HG03064 (cell line): ENCODE measurements around the gene ZMYND19.
"Not testable (repeated sequence)": the region's sequence is repeated elsewhere in the genome, so short reads cannot be mapped to it uniquely, and the experiment has no call there.

Source experiments
- ATAC-seq: cut with Tn5 transposase; IDR thresholded peaks from one replicate; pipeline ENCODE4 v1.9.1; 2021; ENCODE audit warnings: low read depth; ENCODE audit not compliant: unreplicated experiment

Gene ZMYND19

DNA sequence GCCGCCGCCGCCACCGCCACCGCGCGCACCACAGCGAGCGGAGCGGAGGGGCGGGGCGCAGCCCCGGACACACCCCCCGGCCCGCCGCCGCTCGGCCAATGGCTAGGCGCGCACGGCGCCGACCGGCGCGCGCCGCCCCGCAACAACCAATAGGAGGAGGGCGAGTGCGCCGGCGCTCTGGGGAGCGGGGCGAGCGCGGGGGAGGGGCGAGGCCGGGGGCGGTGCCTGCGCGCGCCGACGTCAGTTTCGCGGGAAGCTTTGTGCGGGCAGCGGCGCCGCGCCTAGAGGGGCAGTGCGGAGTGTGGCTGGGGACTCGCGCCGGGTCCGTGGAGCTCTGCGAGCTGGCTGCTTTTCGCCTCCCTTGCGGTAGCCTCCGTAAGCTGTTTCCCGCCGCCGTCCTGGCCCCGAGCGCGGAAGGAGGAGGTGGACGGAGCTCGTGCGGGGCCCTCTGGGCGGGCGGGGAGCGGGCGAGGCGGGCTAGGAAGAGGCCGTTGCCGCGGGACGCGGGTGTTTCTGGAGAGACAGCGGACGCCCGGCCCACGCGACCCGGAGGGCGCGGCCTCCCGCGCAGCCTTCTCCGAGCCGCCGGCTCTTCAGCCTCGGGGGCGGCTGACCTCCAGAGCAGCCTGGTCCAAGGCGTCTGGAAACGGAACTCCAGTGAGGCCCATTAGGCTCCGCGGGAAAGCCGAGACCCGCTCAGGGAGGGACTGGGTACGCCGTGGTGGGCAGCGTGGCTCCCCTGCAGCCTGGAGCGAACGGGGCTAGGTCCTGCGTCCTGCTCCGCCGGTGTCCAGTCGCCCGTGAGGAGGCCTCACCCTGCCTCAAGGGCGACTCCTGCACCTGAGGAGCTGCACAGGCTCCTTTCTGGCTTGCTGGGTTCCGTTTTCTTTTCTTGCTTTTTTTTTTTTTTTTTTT is at the start of gene ZMYND19:
TSS of gene ZMYND19 (minus strand) at position 44 of the 915 bp plus-strand sequence. CDS start 249 bp downstream, outside the sequence.
- peak; percentile 67 for ATAC-seq

DNA sequence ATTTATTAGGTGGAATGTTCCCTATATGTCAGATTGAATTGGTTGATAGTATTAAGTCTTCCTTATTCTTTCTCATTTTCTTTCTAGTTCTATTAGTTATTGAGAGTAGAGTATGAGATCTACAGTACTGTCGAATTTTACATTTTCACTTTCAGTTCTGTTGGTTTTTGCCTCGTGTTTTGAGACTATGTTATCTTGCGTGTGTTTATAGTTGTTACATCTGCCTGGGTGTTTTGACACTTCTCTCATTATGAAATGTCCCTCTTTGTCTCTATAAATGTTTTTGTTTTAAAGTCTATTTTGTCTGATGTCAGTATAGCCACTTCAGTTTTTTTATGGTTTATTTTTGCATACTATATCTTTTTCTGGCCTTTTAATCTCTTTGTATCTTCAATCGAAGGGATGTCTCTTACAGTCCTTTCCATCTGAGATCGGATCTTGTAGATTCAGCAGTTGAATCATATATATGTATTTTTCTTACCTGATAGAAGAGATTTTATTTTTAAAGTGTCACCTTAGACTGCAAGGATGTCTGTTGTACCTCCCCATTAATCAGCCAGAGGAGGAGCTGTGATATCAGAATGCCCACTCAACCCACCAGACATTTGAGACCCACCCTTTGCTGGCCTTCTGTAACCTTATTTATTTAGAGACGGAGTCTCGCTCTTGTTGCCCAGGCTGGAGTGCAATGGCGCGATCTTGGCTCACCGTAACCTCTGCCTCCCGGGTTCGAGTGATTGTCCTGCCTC is 49.2 kb upstream of the ZMYND19 start:
- ATAC-seq: peak; percentile 63

DNA sequence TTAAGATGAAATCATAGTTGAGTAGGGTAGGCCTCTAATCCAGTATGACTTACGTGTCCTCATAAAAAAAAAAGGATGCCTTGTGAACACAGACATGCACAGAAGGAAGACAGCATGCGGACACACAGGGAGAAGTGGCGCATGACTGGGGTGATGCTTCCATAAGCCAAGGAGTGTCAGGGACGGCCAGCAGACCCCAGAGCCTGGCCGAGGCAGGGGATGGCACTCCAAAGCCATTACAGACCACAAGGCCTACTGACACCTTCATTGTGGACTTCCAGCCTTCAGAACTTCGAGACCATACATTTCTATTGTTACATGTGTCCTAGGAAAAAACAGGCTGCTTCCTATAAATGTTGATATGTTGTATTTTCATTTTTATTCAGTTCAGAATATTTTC is 48.4 kb upstream of the ZMYND19 start:
- ATAC-seq: no peak

DNA sequence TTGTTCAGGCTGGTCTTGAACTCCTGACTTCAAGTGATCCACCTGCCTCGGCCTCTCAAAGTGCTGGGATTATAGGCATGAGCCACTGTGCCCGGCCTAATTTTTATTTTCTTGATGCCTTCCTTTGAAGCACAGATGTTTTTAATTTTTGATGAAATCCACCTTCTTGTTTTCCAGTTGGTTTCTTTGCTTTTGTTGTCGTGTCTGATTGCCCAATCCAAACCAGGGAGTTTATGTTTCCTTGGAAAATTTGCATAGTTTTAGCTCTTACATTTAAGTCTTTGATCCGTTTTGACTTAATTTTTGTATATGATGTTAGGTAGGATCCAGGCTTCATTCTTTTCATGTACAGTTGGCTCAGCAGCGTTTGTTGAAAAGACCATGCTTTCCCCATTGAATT is 43.7 kb upstream of the ZMYND19 start:
- ATAC-seq: no peak

DNA sequence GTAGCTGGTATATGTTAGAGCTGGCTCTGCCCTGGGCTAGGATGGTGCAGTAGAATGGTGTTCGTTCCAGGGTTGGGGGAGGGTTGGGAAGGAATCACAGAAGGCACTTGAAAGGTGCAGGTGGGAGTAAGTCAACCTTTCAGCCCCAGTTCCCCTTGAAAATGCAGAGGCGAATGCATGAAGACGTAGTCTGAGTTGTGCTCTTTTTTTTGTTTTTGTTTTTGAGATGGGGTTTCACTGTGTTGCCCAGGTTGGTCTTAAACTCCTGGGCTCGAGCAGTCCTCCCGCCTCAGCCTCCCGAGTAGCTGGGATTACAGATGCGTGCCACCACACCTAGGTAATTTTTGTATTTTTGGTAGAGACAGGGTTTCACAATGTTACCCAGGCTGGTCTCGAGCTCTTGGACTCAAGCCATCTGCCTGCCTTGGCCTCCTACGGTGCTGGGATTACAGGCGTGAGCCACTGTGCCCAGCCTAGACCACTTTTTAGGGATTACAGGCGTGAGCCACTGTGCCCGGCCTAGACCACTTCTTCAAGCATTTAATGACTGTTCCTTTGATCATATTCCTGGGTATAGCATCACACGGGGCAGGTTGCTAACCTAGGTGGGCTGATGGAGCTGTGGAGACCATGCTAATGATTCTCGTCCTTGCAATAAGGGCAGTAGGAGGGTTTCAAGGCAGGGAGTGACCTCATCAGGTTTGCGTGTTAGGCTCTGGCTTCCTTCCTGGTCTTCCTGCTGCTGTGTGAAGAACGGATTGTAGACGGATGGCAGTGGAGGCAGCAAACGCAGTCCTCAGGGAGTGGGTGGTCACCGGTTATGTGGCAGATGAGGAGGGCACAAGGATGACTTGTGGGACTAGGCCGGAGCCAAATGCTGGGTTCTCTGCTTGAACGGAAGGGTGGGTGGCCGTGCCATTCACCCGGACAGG is 42.2 kb upstream of the ZMYND19 start:
- no peak for ATAC-seq

DNA sequence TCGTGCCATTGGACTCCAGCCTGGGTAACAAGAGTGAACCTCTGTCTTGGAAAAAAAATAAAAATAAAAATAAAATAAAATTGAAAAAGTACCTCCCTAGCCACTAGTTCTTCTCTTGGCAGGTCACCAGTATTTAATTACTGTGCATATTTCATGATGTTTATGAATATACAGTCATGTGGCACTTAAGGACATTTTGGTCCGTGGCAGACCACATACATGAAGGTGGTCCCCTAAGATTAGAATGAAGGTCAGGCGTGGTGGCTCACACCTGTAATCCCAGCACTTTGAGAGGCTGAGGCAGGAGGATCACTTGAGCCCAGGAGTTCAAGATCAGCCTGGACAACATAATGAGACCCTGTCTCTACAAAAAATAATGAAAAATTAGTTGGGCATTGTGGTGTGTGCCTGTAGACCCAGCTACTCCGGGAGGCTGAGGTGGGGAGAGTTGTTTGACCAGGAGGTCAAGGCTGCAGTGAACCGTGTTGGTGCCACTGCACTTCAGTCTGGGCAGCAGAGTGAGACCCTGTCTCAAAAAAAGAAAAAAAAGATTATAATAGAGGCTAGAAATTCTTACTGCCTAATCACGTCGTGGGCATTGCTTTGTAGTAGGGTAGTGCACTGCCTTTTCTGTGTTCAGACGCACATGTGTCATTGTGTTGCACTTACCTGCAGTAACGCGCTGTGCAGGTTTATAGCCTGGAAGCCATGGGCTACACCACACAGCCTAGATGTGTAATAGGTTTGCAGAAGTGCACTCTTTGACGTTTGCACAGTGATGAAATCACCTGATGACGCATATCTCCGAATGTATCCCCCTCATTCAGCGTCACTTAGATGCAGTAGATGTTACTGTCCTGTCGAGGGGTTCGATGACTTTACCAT is 41.3 kb upstream of the ZMYND19 start:
- no peak for ATAC-seq

DNA sequence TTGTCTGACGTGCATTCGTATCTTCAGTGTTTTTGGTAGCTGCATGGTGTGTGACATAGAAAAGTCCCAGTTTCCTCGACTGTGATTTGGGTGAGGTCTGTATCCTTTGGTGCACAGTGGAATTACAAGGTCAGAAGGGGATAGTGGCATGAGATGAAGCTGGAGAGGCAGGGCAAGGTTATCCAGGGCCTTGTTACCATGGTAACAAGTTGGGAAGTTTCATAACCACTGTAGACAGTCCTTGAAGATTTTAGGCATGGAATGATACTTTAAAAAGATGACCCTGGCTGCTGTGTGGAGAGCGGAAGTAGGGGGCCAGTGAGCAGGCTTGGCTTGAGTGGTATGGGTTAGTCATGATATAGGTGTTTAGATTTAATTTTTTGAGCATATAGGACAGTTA is 40.4 kb upstream of the ZMYND19 start:
- ATAC-seq: no peak

DNA sequence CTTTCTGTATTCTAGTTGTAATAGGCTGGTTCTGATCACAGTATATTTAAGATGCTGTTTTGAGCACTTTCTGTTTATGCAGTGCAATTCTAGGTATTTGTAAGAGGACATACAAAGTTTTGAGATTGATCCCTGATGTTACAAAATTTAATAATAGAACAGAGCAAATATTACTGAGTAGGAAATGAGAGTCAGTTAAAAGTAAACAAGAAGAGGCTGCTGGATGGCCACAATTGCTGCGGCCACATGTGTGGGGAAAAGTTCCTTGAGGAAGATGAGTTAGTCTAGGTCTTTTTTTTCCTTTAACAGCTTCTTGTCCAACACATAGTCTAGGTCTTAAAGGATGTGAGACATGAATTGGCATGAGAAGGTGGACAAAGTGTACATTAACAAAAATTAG is 39.8 kb upstream of the ZMYND19 start:
- no peak for ATAC-seq

DNA sequence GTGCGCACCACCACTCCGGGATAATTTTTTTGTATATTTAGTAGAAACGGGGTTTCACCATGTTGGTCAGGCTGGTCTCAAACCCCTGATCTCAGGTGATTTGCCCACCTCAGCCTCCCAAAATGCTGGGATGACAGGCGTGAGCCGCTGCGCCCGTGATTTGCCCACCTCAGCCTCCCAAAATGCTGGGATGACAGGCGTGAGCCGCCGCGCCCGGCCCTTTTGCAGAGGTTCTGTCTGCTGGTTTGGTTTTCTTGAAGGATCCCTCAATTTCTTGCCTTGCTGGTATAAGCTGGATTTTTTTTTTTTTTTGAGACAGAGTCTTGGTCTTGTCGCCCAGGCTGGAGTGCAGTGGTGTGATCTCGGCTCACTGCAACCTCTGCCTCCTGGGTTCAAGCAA is 37.1 kb upstream of the ZMYND19 start:
- not testable (repeated sequence) for ATAC-seq

DNA sequence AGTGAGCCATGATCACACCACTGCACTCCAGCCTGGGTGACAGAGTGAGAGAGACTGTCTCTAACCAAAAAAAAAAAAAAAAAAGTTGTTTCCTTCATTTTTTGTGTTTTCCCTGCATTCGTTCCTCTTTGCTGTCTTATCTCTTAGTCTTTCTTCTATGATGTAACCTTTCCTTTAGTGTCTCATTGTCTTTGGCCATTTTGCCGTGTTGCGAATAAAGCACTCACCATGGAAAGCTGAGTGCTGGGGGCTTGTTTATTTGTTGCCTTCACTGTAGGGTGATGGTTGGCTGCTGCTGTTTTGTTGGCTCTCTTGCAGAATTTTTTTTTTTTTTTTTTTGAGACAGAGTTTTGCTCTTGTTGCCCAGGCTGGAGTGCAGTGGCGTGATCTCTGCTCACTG is 36.2 kb upstream of the ZMYND19 start:
- no peak for ATAC-seq

DNA sequence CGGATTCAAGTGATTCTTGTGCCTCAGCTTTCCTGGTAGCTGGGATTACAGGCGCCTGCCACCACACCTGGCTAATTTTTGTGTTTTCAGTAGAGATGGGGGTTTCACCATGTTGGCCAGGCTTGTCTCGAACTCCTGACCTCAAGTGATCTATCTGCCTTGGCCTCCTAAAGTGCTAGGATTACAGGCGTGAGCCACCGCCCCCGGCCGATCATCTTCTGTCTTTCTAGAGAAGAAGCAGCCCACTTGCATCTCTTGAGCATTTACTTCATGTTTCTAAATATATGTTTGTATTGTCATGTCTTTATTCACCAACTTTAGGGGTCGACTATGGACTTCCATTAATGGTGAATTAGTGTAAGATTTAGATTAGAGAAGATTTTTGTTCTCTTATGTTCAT is 31.9 kb upstream of the ZMYND19 start:
- not testable (repeated sequence) for ATAC-seq

DNA sequence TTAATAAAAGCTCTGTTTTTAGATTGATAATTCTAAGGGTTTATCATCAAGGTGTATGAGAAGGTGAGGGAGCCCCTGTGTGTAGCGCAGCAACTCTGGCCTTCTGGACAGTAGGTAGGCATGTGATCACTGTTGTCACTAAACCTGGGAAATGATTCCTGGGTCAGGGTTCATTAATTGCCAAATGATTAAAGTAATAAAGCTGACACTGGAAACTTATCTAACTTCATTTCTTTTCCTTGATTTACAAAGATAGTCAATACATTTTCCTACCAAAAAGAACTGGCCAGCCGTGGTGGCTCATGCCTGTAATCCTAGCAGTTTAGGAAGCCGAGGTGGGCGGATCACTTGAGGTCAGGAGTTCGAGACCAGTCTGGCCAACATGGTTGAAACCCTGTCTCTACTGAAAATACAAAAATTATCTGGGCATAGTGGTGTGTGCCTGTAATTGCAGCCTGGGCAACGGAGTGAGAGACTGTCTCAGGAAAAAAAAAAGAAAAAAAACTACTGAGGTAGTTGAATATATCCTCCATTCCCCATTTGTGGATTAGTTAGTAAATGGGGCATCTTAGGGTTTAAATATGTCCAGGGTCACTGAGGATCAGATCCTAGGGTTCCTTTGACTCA is 30.9 kb upstream of the ZMYND19 start:
- no peak for ATAC-seq

DNA sequence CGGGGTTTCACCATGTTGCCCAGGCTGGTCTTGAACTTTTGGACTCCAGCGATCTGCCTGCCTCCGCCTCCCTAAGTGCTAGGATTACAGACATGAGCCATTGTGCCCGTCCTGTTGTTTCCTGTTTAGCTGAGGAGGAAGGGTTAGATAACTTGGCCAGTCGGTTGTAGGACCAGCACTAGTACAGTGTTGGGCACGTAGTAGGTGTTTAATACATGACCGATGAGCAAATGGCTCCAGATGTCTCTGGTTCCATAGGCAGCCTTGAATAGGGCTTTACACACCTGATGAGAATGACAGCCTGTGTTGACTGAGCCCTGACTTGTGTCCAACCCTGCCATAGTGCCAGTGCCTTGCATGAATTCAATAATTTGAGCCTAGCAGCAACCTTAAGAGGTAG is 30.3 kb upstream of the ZMYND19 start:
- ATAC-seq: no peak

DNA sequence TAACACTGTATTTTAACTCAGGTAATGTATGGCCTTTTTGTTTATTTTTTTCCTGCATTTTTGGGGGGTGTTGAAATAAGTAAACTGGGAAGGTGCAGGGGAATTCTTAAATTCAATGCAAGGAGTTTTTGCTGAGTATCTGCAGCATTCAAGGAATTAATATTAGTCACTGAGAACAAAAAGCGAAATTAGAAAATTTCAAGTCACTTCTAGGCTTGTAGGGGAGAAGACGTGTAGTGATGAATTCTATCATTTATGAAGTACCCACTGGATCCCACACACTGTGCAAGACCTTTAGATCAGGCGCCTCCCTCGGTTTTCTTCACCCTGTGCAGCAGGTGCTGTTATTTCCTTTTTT is 29.7 kb upstream of the ZMYND19 start:
- ATAC-seq: no peak

DNA sequence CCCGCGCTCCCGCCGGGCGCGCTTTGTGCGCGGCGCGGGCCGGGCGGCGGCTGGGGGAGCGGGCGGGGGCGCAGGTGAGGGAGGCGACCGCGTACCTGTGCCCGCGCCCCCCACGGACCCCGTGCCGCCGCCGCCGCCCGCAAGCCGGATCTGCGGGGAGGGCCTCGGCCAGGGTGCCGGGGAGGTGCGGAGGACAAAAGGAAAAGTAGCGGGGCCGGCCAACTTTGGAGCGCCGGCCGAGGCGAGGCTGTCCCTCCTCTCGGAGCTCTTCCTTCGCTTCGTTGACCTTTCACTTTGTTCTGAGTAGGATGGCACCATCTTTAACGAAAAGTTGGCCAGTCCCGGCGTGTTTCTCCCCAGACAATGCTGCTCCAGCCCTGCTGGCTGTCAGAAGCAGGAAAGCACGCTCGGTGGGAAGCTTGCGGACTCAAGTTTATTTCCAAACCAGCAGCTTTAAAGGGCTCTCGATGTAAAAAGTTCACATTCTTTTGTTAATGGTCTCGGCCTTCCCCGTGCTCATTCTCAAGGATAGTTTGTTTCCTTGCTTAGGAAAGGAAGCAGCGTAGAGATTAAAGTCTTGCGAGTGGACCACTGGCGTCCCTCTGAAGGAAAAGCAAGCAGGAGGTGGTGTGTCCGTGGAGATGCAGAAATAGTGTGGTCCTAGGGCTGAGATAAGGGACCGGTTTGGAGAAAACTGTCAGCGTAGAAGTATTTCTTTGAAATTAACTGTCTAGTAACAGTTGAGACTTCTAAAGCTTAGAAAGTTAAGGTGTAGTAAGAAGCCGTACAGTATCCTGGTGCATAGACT is 29.1 kb upstream of the ZMYND19 start:
- ATAC-seq: peak; percentile 27

DNA sequence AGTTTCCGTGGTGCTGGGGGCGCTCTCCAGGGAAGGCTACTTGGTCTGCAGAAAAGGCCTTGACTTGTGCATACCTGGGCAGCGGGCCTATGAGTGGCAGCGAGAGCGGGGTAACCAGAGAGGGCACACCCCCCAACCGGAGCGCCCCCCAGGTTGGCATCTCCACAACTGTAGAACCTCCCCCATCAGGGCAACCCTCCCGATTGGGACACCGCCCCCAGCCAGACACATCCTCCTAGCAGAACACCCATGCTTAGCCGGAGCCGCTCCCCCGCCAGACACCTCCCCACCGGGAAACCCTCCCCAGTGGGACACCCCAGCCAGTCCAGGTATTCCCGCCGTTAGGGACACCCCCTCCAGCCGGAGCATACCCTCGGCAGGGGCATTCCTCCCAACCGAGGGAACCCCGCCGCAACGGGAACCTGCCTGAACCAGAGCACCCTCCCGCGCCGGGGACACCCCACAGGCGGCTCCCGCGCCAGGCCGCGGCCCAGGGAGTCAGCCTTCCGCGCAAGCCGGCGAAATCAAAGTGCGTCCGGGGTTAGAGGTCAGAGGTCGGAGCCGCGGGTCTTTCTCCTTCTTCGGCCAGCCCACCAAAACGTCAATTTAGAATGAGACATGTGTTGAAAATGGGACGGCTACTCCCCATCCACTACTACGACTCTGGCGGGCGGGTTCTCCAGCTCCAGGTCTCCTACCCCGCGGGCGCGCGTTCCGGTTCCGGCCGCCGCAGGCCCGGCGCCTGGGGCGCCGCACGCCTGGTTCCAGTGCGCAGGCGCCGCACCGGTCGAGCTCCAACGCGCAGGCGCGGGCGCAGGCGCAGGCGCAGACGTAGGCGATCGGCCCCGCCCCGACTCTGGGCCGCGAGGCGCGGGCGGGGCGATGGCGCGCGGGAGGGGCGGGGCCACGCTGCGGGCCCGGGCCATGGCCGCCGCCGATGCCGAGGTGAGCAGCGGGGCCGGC is 28.1 kb upstream of the ZMYND19 start, which contains the start of gene EHMT1:
TSS of gene EHMT1 (plus strand) at position 901 of the 963 bp plus-strand sequence. CDS start at position 925, 24 bp downstream.
- ATAC-seq: peak; percentile 59

DNA sequence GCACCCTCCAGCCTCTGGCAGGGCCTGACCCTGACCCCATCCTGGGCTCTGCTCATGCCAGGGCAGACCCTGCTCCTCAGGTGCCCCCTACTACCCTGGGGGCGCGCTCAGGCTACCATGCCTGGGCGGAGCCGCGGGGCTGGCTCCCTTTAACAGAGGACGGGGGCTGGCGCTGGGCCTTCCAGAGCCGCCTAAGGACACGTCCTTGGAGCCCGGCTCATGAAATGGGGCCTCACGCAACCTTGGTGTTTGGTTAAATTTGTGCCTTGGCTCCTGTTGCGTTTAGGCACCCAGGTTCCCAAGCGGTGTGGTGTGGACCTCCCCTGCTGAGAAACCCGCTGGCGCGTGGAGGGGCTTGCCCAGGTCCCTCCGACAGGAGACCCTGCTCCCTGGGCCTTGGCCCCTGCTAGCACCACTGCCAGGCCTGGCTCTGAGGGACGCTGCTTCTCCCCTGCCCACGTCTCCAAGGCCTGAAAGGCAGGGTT is 25.1 kb upstream of the ZMYND19 start:
- no peak for ATAC-seq
